Body of pancreas (tissue), 4 donors: ENCODE measurements around the gene SMCO2.

Experiments
- CTCF ChIP-seq, 7 experiments: fragments of 450-650 bp in 4 of 7; fragments of 200-600 bp in 3 of 7; sonication (generic) in 3 of 7; IDR thresholded peaks; one replicate each; pipeline ENCODE4 v1.5.1; 2016 to 2019; ENCODE audit warnings: antibody characterized with exemption in 7 of 7
- POLR2A ChIP-seq, 3 donors: fragments of 450-650 bp; IDR thresholded peaks; one replicate each; pipeline ENCODE4 v1.6.1; 2016; ENCODE audit warnings: antibody characterized with exemption in 3 of 3, mild to moderate bottlenecking in 2 of 3

DNA sequence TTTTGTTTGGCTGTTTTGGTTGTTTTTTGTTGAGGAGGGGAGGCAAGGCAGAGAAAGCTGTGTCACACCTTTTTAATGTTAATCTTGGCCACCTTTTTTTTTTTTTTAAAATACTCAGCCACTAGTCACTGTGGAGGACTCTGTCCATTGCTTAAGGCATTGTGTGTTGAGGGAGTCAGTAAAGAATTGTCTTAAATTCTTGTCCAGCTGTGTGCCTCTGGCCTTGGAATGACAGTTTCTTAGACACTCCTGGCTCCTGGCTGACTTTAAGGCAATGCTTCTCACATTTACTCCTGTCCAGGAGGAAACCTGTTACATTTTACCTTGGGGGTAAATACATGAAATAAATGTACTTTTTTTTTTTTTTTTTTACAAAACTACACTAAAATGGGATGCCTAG, 18.1 kb upstream of the SMCO2 start:
- TF ChIP-seq CTCF (IDR thresholded peaks at IDR 0.05) (no peak), POLR2A (IDR thresholded peaks at IDR 0.05) (no peak)
